ENCODE data around the gene UNC13B. TPM values are rescaled to one million over a fixed set of nuclear protein-coding genes. Genes with fewer than 3 reads are reported as not detected.
A peak's percentile ranks its signal among the peaks of the same experiment; 100 is the strongest.

UNC13B gene
- total and polyA plus RNA-seq, 2 of the 13 experiments (the other 11 are each of a cell fraction or from before 2014, with no cell fraction given), result 14.0 to 18.3 TPM

- TF ChIP-seq ZNF660 (CRISPR knock-in tag; IDR thresholded peaks at IDR 0.05; ENCODE audit: borderline replicate concordance, low read depth) (no peak), MYC (CRISPR knock-in tag; IDR thresholded peaks at IDR 0.05; ENCODE audit: borderline replicate concordance) (peak; percentile 99), MAX (IDR thresholded peaks at IDR 0.05) (peak; percentile 98), MAFK (conservative IDR thresholded peaks at IDR 0.05 in 1 of 2, IDR thresholded peaks at IDR 0.05 in 1 of 2; ENCODE audit: low read length in 2 of 2) (no peak), ZNF883 (CRISPR knock-in tag; IDR thresholded peaks at IDR 0.05; ENCODE audit: not compliant biosample characterization) (no peak), FOXC1 (CRISPR knock-in tag; IDR thresholded peaks at IDR 0.05; ENCODE audit: borderline replicate concordance) (peak; percentile 36; the same call in 1 of the 2 replicates), DMTF1 (CRISPR knock-in tag; IDR thresholded peaks at IDR 0.05) (no peak), MED1 (CRISPR knock-in tag; IDR thresholded peaks at IDR 0.05) (peak; percentile 78), TSC22D2 (CRISPR knock-in tag; IDR thresholded peaks at IDR 0.05; ENCODE audit: borderline replicate concordance) (no peak), NR0B2 (CRISPR knock-in tag; IDR thresholded peaks at IDR 0.05) (no peak), ZNF136 (CRISPR knock-in tag; IDR thresholded peaks at IDR 0.05; ENCODE audit: low read depth) (no peak), IKZF5 (CRISPR knock-in tag; IDR thresholded peaks at IDR 0.05) (no peak), ZNF773 (CRISPR knock-in tag; IDR thresholded peaks at IDR 0.05; ENCODE audit: borderline replicate concordance) (no peak), RARA (CRISPR knock-in tag; IDR thresholded peaks at IDR 0.05) (peak; percentile 72), SRF (IDR thresholded peaks at IDR 0.05; ENCODE audit: low read depth, low read length) (no peak), ZNF572 (CRISPR knock-in tag; IDR thresholded peaks at IDR 0.05) (no peak), ADNP (CRISPR knock-in tag; IDR thresholded peaks at IDR 0.05) (no peak), RARG (CRISPR knock-in tag; IDR thresholded peaks at IDR 0.05; ENCODE audit: low read depth) (no peak), TEF (CRISPR knock-in tag; IDR thresholded peaks at IDR 0.05) (no peak), ZNF639 (CRISPR knock-in tag; conservative IDR thresholded peaks at IDR 0.05) (no peak), ZNF510 (CRISPR knock-in tag; IDR thresholded peaks at IDR 0.05; ENCODE audit: low read depth) (no peak), EZH2 (conservative IDR thresholded peaks at IDR 0.05; ENCODE audit: low read depth, low read length) (no peak), PPARG (CRISPR knock-in tag; conservative IDR thresholded peaks at IDR 0.05) (0 out of 2 replicates have a peak, but pooled peaks have one; percentile 23), HNRNPLL (IDR thresholded peaks at IDR 0.05; ENCODE audit: low read depth, low read length, poor library complexity, severe bottlenecking) (no peak), MXD4 (CRISPR knock-in tag; IDR thresholded peaks at IDR 0.05) (no peak)
Measured at GRCh38 chr9:35193762-35194161, 32.0 kb downstream of the UNC13B start (continued).
